ENCODE results near the gene PLTP.
"Not testable (repeated sequence)": the region's sequence is repeated elsewhere in the genome, so short reads cannot be mapped to it uniquely, and the experiment has no call there.

DNA sequence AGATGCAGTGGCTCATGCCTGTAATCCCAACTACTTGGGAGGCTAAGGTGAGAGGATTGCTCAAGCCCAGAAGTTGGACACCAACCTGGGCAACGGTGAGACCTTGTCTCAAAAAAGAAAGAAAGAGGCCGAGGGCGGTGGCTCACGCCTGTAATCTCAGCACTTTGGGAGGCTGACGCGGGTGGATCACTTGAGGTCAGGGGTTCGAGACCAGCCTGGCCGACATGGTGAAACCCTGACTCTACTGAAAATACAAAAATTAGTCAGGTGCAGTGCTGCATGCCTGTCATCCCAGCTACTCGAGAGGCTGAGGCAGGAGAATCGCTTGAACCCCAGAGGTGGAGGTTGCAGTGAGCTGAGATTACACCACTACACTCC, 37.9 kb downstream of the PLTP start:
- TF ChIP-seq, protein P1, sequence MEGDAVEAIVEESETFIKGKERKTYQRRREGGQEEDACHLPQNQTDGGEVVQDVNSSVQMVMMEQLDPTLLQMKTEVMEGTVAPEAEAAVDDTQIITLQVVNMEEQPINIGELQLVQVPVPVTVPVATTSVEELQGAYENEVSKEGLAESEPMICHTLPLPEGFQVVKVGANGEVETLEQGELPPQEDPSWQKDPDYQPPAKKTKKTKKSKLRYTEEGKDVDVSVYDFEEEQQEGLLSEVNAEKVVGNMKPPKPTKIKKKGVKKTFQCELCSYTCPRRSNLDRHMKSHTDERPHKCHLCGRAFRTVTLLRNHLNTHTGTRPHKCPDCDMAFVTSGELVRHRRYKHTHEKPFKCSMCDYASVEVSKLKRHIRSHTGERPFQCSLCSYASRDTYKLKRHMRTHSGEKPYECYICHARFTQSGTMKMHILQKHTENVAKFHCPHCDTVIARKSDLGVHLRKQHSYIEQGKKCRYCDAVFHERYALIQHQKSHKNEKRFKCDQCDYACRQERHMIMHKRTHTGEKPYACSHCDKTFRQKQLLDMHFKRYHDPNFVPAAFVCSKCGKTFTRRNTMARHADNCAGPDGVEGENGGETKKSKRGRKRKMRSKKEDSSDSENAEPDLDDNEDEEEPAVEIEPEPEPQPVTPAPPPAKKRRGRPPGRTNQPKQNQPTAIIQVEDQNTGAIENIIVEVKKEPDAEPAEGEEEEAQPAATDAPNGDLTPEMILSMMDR (IDR thresholded peaks at IDR 0.05 in 4 of 5, conservative IDR thresholded peaks at IDR 0.05 in 1 of 5) = not testable (repeated sequence)
- not testable (repeated sequence) for TF ChIP-seq POLR2A (IDR thresholded peaks at IDR 0.05)

Data from gastrocnemius medialis (tissue), 4 donors.